ENCODE results near the gene AKNA. TPM values are rescaled to one million over a fixed set of nuclear protein-coding genes. Genes with fewer than 3 reads are reported as not detected.
A peak's percentile ranks its signal among the peaks of the same experiment; 100 is the strongest.

The AKNA gene
- total RNA-seq, 1 donor from 2014 or later, result 16.0 TPM

- H3K27me3 Mint-ChIP-seq (ENCODE audit: low read depth, unreplicated experiment), result peaks cover 23% of the 10 kb centered on the region
- peaks cover 20% of the 10 kb centered on the region for H3K4me1 Mint-ChIP-seq (ENCODE audit: low read depth, unreplicated experiment)
- no peaks in the 10 kb centered on the region for H3K36me3 ChIP-seq (ENCODE audit: insufficient read depth, low read length)
- no peaks in the 10 kb centered on the region for H3K9me3 ChIP-seq (ENCODE audit: insufficient read depth, low read depth, low read length)
- peaks cover 5% of the 10 kb centered on the region for H4K20me1 ChIP-seq (ENCODE audit: insufficient read depth, low read length)
- H3K27ac Mint-ChIP-seq (ENCODE audit: unreplicated experiment), result no peak overlapping the region
- no peak overlapping the region for H3K4me2 ChIP-seq (ENCODE audit: low read length)
- no peak overlapping the region for H3K4me3 ChIP-seq (ENCODE audit: insufficient read depth, low read depth, low read length)
- peaks cover 32% of the 10 kb centered on the region for H3K27me3 ChIP-seq (ENCODE audit: insufficient read depth, low read length)
- no peak overlapping the region for H3K4me3 Mint-ChIP-seq (ENCODE audit: unreplicated experiment)
- peaks cover 15% of the 10 kb centered on the region for H3K36me3 Mint-ChIP-seq (ENCODE audit: low read depth, unreplicated experiment)
- no peak overlapping the region for H3K27ac ChIP-seq (ENCODE audit: low read depth, low read length)
- TF ChIP-seq EZH2 (IDR thresholded peaks at IDR 0.05; ENCODE audit: insufficient read depth, low read length), result no peak
- TF ChIP-seq CTCF (IDR thresholded peaks at IDR 0.05; ENCODE audit: insufficient read depth, low read depth, low read length), result no peak
- H3K79me2 ChIP-seq (ENCODE audit: insufficient read depth, low read length), result no peaks in the 10 kb centered on the region
- no peak overlapping the region for H2AFZ ChIP-seq (ENCODE audit: low read depth, low read length)
- peaks cover 2% of the 10 kb centered on the region for H3K9me3 Mint-ChIP-seq (ENCODE audit: unreplicated experiment)
- H3K9ac ChIP-seq (ENCODE audit: low read length), result no peak overlapping the region
- FAIRE-seq (no peak), DNase-seq (ENCODE audit: low read depth) (no peak)
- peaks cover 4% of the 10 kb centered on the region for H3K4me1 ChIP-seq (ENCODE audit: insufficient read depth, low read length)
Observed at GRCh38 chr9:114419796-114420195, 32.0 kb upstream of the AKNA start.

- Histone ChIP-seq H3K4me2 (ENCODE audit: low read length) (no peak overlapping the region), H3K27me3 (ENCODE audit: insufficient read depth, low read length) (peaks cover 26% of the 10 kb centered on the region), H3K4me1 (ENCODE audit: insufficient read depth, low read length) (peaks cover 14% of the 10 kb centered on the region), H2AFZ (ENCODE audit: low read depth, low read length) (no peak overlapping the region), H3K27ac (ENCODE audit: low read depth, low read length) (no peak overlapping the region), H3K79me2 (ENCODE audit: insufficient read depth, low read length) (no peaks in the 10 kb centered on the region), H3K9me3 (ENCODE audit: insufficient read depth, low read depth, low read length) (no peaks in the 10 kb centered on the region), H3K4me3 (ENCODE audit: insufficient read depth, low read depth, low read length) (no peak overlapping the region), H4K20me1 (ENCODE audit: insufficient read depth, low read length) (peaks cover 5% of the 10 kb centered on the region), H3K9ac (ENCODE audit: low read length) (no peak overlapping the region), H3K36me3 (ENCODE audit: insufficient read depth, low read length) (no peaks in the 10 kb centered on the region)
- Mint-ChIP-seq H3K27me3 (ENCODE audit: low read depth, unreplicated experiment) (peaks cover 12% of the 10 kb centered on the region), H3K27ac (ENCODE audit: unreplicated experiment) (no peak overlapping the region), H3K36me3 (ENCODE audit: low read depth, unreplicated experiment) (peaks cover 9% of the 10 kb centered on the region), H3K4me3 (ENCODE audit: unreplicated experiment) (no peak overlapping the region), H3K4me1 (ENCODE audit: low read depth, unreplicated experiment) (peaks cover 29% of the 10 kb centered on the region), H3K9me3 (ENCODE audit: unreplicated experiment) (peaks cover 2% of the 10 kb centered on the region)
- FAIRE-seq (no peak), DNase-seq (ENCODE audit: low read depth) (no peak)
- TF ChIP-seq CTCF (IDR thresholded peaks at IDR 0.05; ENCODE audit: insufficient read depth, low read depth, low read length), result no peak
- TF ChIP-seq EZH2 (IDR thresholded peaks at IDR 0.05; ENCODE audit: insufficient read depth, low read length), result no peak
Observed at GRCh38 chr9:114418053-114418452, 30.3 kb upstream of the AKNA start.

- peaks cover 29% of the 10 kb centered on the region for H3K4me1 Mint-ChIP-seq (ENCODE audit: low read depth, unreplicated experiment)
Observed at GRCh38 chr9:114417511-114417910, 29.7 kb upstream of the AKNA start.

More at GRCh38 chr9:114417511-114417910, 29.7 kb upstream of the AKNA start:
- no peak overlapping the region for H3K4me3 ChIP-seq (ENCODE audit: insufficient read depth, low read depth, low read length)
- peak; percentile 83 for DNase-seq (ENCODE audit: low read depth)
- no peak overlapping the region for H2AFZ ChIP-seq (ENCODE audit: low read depth, low read length)
- Mint-ChIP-seq H3K27ac (ENCODE audit: unreplicated experiment) (peak overlapping the region; percentile 30), H3K36me3 (ENCODE audit: low read depth, unreplicated experiment) (peaks cover 9% of the 10 kb centered on the region), H3K9me3 (ENCODE audit: unreplicated experiment) (peaks cover 2% of the 10 kb centered on the region), H3K4me3 (ENCODE audit: unreplicated experiment) (no peak overlapping the region), H3K27me3 (ENCODE audit: low read depth, unreplicated experiment) (peaks cover 9% of the 10 kb centered on the region)
- H3K27me3 ChIP-seq (ENCODE audit: insufficient read depth, low read length), result peaks cover 24% of the 10 kb centered on the region
- peak; percentile 55 for FAIRE-seq
- H3K4me2 ChIP-seq (ENCODE audit: low read length), result no peak overlapping the region
- no peaks in the 10 kb centered on the region for H3K79me2 ChIP-seq (ENCODE audit: insufficient read depth, low read length)
- H3K4me1 ChIP-seq (ENCODE audit: insufficient read depth, low read length), result peaks cover 14% of the 10 kb centered on the region
- H4K20me1 ChIP-seq (ENCODE audit: insufficient read depth, low read length), result peaks cover 5% of the 10 kb centered on the region
- H3K36me3 ChIP-seq (ENCODE audit: insufficient read depth, low read length), result no peaks in the 10 kb centered on the region
- no peak overlapping the region for H3K27ac ChIP-seq (ENCODE audit: low read depth, low read length)
- no peaks in the 10 kb centered on the region for H3K9me3 ChIP-seq (ENCODE audit: insufficient read depth, low read depth, low read length)
- no peak overlapping the region for H3K9ac ChIP-seq (ENCODE audit: low read length)
- TF ChIP-seq EZH2 (IDR thresholded peaks at IDR 0.05; ENCODE audit: insufficient read depth, low read length), result no peak
- no peak for TF ChIP-seq CTCF (IDR thresholded peaks at IDR 0.05; ENCODE audit: insufficient read depth, low read depth, low read length)
